ENCODE measurements around the gene SHISA5.
"Not testable (repeated sequence)": the region's sequence is repeated elsewhere in the genome, so short reads cannot be mapped to it uniquely, and the experiment has no call there.

DNA sequence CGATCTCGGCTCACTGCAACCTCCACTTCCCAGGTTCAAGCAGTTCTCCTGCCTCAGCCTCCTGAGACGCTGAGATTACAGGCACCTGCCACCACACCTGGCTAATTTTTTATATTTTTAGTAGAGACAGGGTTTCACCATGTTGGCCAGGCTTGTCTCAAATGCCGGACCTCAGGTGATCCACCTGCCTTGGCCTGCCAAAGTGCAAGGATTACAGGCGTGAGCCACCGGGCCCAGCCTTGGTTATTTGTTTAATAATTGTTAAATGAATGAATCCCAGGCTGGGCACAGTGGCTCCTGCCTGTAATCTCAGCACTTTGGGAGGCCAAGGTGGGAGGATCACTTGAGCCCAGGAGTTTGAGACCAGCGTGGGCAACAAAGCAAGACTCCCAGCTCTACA is 42.2 kb downstream of the SHISA5 start:
- TF ChIP-seq, protein P1, sequence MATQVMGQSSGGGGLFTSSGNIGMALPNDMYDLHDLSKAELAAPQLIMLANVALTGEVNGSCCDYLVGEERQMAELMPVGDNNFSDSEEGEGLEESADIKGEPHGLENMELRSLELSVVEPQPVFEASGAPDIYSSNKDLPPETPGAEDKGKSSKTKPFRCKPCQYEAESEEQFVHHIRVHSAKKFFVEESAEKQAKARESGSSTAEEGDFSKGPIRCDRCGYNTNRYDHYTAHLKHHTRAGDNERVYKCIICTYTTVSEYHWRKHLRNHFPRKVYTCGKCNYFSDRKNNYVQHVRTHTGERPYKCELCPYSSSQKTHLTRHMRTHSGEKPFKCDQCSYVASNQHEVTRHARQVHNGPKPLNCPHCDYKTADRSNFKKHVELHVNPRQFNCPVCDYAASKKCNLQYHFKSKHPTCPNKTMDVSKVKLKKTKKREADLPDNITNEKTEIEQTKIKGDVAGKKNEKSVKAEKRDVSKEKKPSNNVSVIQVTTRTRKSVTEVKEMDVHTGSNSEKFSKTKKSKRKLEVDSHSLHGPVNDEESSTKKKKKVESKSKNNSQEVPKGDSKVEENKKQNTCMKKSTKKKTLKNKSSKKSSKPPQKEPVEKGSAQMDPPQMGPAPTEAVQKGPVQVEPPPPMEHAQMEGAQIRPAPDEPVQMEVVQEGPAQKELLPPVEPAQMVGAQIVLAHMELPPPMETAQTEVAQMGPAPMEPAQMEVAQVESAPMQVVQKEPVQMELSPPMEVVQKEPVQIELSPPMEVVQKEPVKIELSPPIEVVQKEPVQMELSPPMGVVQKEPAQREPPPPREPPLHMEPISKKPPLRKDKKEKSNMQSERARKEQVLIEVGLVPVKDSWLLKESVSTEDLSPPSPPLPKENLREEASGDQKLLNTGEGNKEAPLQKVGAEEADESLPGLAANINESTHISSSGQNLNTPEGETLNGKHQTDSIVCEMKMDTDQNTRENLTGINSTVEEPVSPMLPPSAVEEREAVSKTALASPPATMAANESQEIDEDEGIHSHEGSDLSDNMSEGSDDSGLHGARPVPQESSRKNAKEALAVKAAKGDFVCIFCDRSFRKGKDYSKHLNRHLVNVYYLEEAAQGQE (IDR thresholded peaks at IDR 0.05; ENCODE audit: low read depth), result not testable (repeated sequence)
- TF ChIP-seq SRF (IDR thresholded peaks at IDR 0.05; ENCODE audit: low read depth); POLR2A (IDR thresholded peaks at IDR 0.05; ENCODE audit: borderline replicate concordance, extremely low read depth, insufficient read depth, insufficient read length); EZH2phosphoT487 (IDR thresholded peaks at IDR 0.05; ENCODE audit: borderline replicate concordance); EZH2 (IDR thresholded peaks at IDR 0.05): not testable (repeated sequence)
- TF ChIP-seq, protein P2, sequence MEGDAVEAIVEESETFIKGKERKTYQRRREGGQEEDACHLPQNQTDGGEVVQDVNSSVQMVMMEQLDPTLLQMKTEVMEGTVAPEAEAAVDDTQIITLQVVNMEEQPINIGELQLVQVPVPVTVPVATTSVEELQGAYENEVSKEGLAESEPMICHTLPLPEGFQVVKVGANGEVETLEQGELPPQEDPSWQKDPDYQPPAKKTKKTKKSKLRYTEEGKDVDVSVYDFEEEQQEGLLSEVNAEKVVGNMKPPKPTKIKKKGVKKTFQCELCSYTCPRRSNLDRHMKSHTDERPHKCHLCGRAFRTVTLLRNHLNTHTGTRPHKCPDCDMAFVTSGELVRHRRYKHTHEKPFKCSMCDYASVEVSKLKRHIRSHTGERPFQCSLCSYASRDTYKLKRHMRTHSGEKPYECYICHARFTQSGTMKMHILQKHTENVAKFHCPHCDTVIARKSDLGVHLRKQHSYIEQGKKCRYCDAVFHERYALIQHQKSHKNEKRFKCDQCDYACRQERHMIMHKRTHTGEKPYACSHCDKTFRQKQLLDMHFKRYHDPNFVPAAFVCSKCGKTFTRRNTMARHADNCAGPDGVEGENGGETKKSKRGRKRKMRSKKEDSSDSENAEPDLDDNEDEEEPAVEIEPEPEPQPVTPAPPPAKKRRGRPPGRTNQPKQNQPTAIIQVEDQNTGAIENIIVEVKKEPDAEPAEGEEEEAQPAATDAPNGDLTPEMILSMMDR (IDR thresholded peaks at IDR 0.05 in 2 of 3, conservative IDR thresholded peaks at IDR 0.05 in 1 of 3; ENCODE audit: borderline replicate concordance in 1 of 3, insufficient read depth in 1 of 3, low read depth in 2 of 3, low read length in 2 of 3), result not testable (repeated sequence)
